OCI-LY3 (cell line): Measurements from ENCODE around the gene CACNA1I.
"Not testable (repeated sequence)": the region's sequence is repeated elsewhere in the genome, so short reads cannot be mapped to it uniquely, and the experiment has no call there.

Source experiments
- H2AFZ ChIP-seq: fragments of 200-600, 300-600 bp; shearing (Covaris generic); 2 replicates; pipeline ENCODE4 v1.6.0; 2014; ENCODE audit warnings: antibody characterized with exemption, low read depth, low read length
- H3K27ac ChIP-seq: fragments of 200-600, 300-600 bp; sonication (generic); 2 replicates; pipeline ENCODE4 v1.5.1; 2014; ENCODE audit warnings: mild to moderate bottlenecking, low read length, moderate library complexity, mixed read lengths
- H3K27me3 ChIP-seq: fragments of 200-600, 300-600 bp; sonication (generic); 2 replicates; pipeline ENCODE4 v1.6.1; 2014; ENCODE audit warnings: low read depth, low read length, mixed read lengths
- H3K36me3 ChIP-seq: fragments of 200-600, 300-600 bp; sonication (generic); replicated peaks from 2 replicates; pipeline ENCODE3; 2014; ENCODE audit warnings: low read depth, low read length, mixed read lengths
- H3K4me1 ChIP-seq: fragments of 300-600, 200-600 bp; sonication (generic); 2 replicates; pipeline ENCODE4 v1.6.1; 2014; ENCODE audit warnings: low read length, mixed read lengths
- H3K4me2 ChIP-seq: fragments of 200-600, 300-600 bp; sonication (generic); 2 replicates; pipeline ENCODE4 v1.6.1; 2014; ENCODE audit warnings: low read length, mixed read lengths
- H3K4me3 ChIP-seq: fragments of 300-600, 200-600 bp; sonication (generic); 2 replicates; pipeline ENCODE4 v1.5.1; 2014; ENCODE audit warnings: antibody characterized with exemption, mild to moderate bottlenecking, low read length, moderate library complexity
- H3K79me2 ChIP-seq: fragments of 300-600, 200-600 bp; shearing (Covaris generic); 2 replicates; pipeline ENCODE4 v1.6.1; 2014; ENCODE audit warnings: mild to moderate bottlenecking, low read length, mixed read lengths
- H3K9ac ChIP-seq: fragments of 300-600, 200-600 bp; shearing (Covaris generic); 2 replicates; pipeline ENCODE4 v1.6.0; 2014; ENCODE audit warnings: mild to moderate bottlenecking, low read length, moderate library complexity
- H3K9me3 ChIP-seq: fragments of 200-600, 300-600 bp; shearing (Covaris generic); 2 replicates; pipeline ENCODE4 v1.6.1; 2014; ENCODE audit warnings: low read length, mixed read lengths; ENCODE audit not compliant: insufficient read depth
- H4K20me1 ChIP-seq: fragments of 200-600, 300-600 bp; sonication (generic); 2 replicates; pipeline ENCODE4 v1.6.1; 2016; ENCODE audit warnings: low read length, mixed read lengths; ENCODE audit not compliant: insufficient read depth
- CTCF ChIP-seq: fragments of 200-600, 300-600 bp; sonication (generic); IDR thresholded peaks from 2 replicates; pipeline ENCODE4 v1.5.1; 2014; ENCODE audit warnings: antibody characterized with exemption, low read length, low read depth
- EZH2phosphoT487 ChIP-seq: fragments of 200-600 bp; shearing (Covaris generic); IDR thresholded peaks from 2 replicates; pipeline ENCODE4 v1.6.1; 2018; ENCODE audit warnings: antibody characterized with exemption, mixed run types, low read depth

CACNA1I gene

DNA sequence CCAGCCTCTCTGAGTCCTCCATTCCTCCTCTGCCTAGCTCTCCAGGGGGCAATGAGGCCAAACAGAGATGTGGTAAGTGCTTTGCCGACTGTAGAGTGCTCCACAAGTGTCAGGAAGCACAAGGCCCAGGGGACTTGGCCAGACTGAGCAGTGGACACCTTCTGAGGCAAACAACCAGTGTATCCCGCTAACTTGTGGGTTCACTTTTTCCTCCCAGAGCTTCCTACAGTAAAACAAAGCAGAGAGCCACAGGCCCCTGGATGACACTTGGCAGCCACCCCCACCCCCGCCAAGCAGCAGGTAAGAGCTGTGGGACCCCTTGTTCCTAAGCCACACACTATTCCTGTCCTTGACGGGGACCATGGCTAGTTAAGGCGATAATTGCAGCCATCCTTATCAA, 160.9 kb downstream of the CACNA1I start:
- Histone ChIP-seq H3K9ac (no peak overlapping the region), H3K36me3 (no peaks in the 10 kb centered on the region), H3K4me3 (no peak overlapping the region), H3K9me3 (no peaks in the 10 kb centered on the region), H2AFZ (no peak overlapping the region), H3K4me1 (no peaks in the 10 kb centered on the region), H3K27me3 (peaks cover 40% of the 10 kb centered on the region), H3K4me2 (no peak overlapping the region), H4K20me1 (no peaks in the 10 kb centered on the region), H3K79me2 (no peaks in the 10 kb centered on the region), H3K27ac (no peak overlapping the region)
- TF ChIP-seq CTCF (no peak), EZH2phosphoT487 (no peak)

- H3K4me1 ChIP-seq: no peaks in the 10 kb centered on the region
- H3K79me2 ChIP-seq: no peaks in the 10 kb centered on the region
- H3K27me3 ChIP-seq: peaks cover 40% of the 10 kb centered on the region
- no peak overlapping the region for H2AFZ ChIP-seq
- H3K4me2 ChIP-seq: no peak overlapping the region
- no peak overlapping the region for H3K9ac ChIP-seq
- TF ChIP-seq EZH2phosphoT487 (no peak), CTCF (no peak)
- no peaks in the 10 kb centered on the region for H4K20me1 ChIP-seq
- H3K4me3 ChIP-seq: no peak overlapping the region
- H3K36me3 ChIP-seq: no peaks in the 10 kb centered on the region
- H3K9me3 ChIP-seq: no peaks in the 10 kb centered on the region
- no peak overlapping the region for H3K27ac ChIP-seq
Observed at GRCh38 chr22:39731881-39732555, 161.5 kb downstream of the CACNA1I start.

DNA sequence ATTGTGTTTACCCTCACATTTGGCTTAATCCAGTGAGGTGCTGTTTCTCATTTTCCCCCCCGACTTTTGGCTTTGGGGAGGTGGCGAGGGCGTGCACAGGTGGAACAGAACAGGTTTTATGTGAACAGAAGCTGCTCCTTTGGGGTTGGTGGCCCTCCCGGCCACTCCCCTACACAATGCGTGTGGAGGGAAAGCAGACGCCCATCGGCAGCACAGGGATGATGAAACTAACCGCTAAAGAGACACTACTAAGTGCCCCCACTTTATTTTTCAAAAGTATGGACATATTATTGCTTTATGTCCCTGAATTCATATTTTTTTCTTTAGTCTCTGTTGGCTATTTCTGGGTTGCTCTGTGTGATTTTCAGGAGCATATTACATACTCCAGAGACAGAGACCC, 162.1 kb downstream of the CACNA1I start:
- Histone ChIP-seq H3K9ac (no peak overlapping the region), H3K4me2 (no peak overlapping the region)

DNA sequence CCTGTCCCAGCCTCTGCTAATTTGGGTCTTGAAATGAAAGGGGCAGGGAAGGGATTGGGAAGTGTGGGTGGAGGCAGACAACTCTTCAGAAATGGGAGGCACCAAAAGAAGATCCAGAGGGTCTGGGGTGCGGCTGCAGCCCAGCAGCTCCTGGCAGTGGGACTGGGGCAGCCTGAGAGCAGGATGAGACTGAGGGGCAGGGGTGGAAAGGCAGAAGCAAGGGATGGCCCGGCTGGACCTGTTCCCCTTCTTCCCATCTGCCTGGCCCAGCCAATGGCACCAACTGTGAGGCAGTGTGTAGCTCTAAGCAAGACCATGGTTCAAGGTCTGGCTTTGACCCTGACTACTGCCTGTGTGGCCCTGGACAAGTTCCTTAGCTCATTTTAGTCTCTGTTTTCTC, 162.6 kb downstream of the CACNA1I start:
- Histone ChIP-seq H3K4me3 (no peak overlapping the region), H4K20me1 (no peaks in the 10 kb centered on the region), H3K27me3 (peaks cover 49% of the 10 kb centered on the region), H2AFZ (no peak overlapping the region), H3K79me2 (no peaks in the 10 kb centered on the region), H3K4me1 (no peaks in the 10 kb centered on the region), H3K4me2 (no peak overlapping the region), H3K9ac (no peak overlapping the region), H3K36me3 (no peaks in the 10 kb centered on the region), H3K27ac (no peak overlapping the region), H3K9me3 (no peaks in the 10 kb centered on the region)
- no peak for TF ChIP-seq EZH2phosphoT487
- no peak for TF ChIP-seq CTCF

More for the DNA sequence above, 162.1 kb downstream of the CACNA1I start:
- Histone ChIP-seq H3K27me3 (peaks cover 44% of the 10 kb centered on the region), H2AFZ (no peak overlapping the region), H3K4me3 (no peak overlapping the region), H4K20me1 (no peaks in the 10 kb centered on the region), H3K36me3 (no peaks in the 10 kb centered on the region), H3K79me2 (no peaks in the 10 kb centered on the region), H3K27ac (no peak overlapping the region), H3K9me3 (no peaks in the 10 kb centered on the region), H3K4me1 (no peaks in the 10 kb centered on the region)
- TF ChIP-seq EZH2phosphoT487 (no peak), CTCF (no peak)

DNA sequence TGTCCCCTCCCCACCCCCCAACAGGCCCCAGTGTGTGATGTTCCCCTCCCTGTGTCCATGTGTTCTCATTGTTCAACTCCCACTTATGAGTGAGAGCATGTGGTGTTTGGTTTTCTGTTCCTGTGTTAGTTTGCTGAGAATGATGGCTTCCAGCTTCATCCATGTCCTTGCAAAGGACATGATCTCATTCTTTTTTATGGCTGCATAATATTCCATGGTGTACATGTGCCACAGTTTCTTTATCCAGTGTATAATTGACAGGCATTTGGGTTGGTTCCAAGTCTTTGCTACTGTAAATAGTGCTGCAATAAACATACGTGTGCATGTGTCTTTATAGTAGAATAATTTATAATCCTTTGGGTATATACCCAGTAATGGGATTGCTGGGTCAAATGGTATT, 163.5 kb downstream of the CACNA1I start:
- not testable (repeated sequence) for H3K36me3 ChIP-seq, H3K4me2 ChIP-seq, H2AFZ ChIP-seq, H4K20me1 ChIP-seq, H3K4me1 ChIP-seq, H3K79me2 ChIP-seq, H3K9ac ChIP-seq, H3K9me3 ChIP-seq, H3K4me3 ChIP-seq, H3K27ac ChIP-seq
- peaks cover 52% of the 10 kb centered on the region for H3K27me3 ChIP-seq
